PC-3 (cell line): ENCODE results near the gene KRR1. TPM values are rescaled to one million over a fixed set of nuclear protein-coding genes. Genes with fewer than 3 reads are reported as not detected.

ENCODE experiments used
- ATAC-seq: fragments of 200-7000 bp; cut with Tn5 transposase; 2 replicates; pipeline ENCODE4 v1.9.1; 2020; ENCODE audit warnings: mild to moderate bottlenecking, moderate library complexity
- BruUV-seq: library from RNA; stranded (reverse); fragments of 400-500 nt; replicated peaks from 2 replicates; lab custom pipeline; 2021; lab: Mats Ljungman, UMichigan
- CTCF ChIA-PET: fragments of 300-600 bp; sonication (Branson Sonifier 250); formaldehyde crosslinking; loops from one replicate; lab custom pipeline; 2022; ENCODE audit warnings: antibody characterized with exemption; lab: Charles Lee
- POLR2A ChIA-PET: fragments of 300-600 bp; sonication (Branson Sonifier 250); formaldehyde crosslinking; loops from one replicate; lab custom pipeline; 2022; ENCODE audit warnings: antibody characterized with exemption; ENCODE audit not compliant: unreplicated experiment; lab: Charles Lee
- DNase-seq: peaks from one replicate; pipeline ENCODE4 v3.0.0-alpha.2; 2015
- H2AFZ ChIP-seq: fragments of 300-600 bp; sonication (generic); 2 replicates; pipeline ENCODE4 v1.6.0; 2016; ENCODE audit warnings: antibody characterized with exemption, low read length
- H3F3A ChIP-seq: fragments of 300-600 bp; sonication (generic); one replicate; pipeline ENCODE4 v1.6.0; 2017; ENCODE audit warnings: antibody characterized with exemption, low read length, control low read depth, mild to moderate bottlenecking; ENCODE audit not compliant: unreplicated experiment
- H3K27ac ChIP-seq: fragments of 300-600 bp; sonication (generic); 2 replicates; pipeline ENCODE4 v1.5.1; 2016; ENCODE audit warnings: mild to moderate bottlenecking, low read length
- H3K27me3 ChIP-seq: fragments of 300-600 bp; sonication (generic); 2 replicates; pipeline ENCODE4 v1.6.1; 2016; ENCODE audit warnings: low read length, mixed read lengths
- H3K36me3 ChIP-seq: fragments of 300-600 bp; sonication (generic); 2 replicates; pipeline ENCODE4 v1.6.1; 2016; ENCODE audit warnings: low read depth, mixed run types, low read length, mixed read lengths
- H3K4me1 ChIP-seq: fragments of 300-600 bp; sonication (generic); 2 replicates; pipeline ENCODE4 v1.5.1; 2016; ENCODE audit warnings: low read length; ENCODE audit not compliant: insufficient read depth
- H3K4me2 ChIP-seq: fragments of 300-600 bp; sonication (generic); 2 replicates; pipeline ENCODE4 v1.6.0; 2016; ENCODE audit warnings: low read length
- H3K4me3 ChIP-seq: fragments of 300-600 bp; sonication (generic); 2 replicates; pipeline ENCODE4 v1.5.1; 2016; ENCODE audit warnings: mild to moderate bottlenecking, low read length, mixed read lengths
- H3K79me2 ChIP-seq: fragments of 300-600 bp; sonication (generic); 2 replicates; pipeline ENCODE4 v1.6.1; 2017; ENCODE audit warnings: low read length, mixed read lengths
- H3K9ac ChIP-seq: fragments of 300-600 bp; sonication (generic); 2 replicates; pipeline ENCODE4 v1.6.0; 2016; ENCODE audit warnings: mild to moderate bottlenecking, low read length
- H3K9me2 ChIP-seq: fragments of 300-600 bp; sonication (generic); replicated peaks from 2 replicates; pipeline ENCODE4 v1.6.1; 2016; ENCODE audit warnings: mixed run types, low read length, mixed read lengths
- H3K9me3 ChIP-seq: fragments of 300-600 bp; sonication (generic); 2 replicates; pipeline ENCODE4 v1.6.1; 2016; ENCODE audit warnings: low read length, mixed read lengths
- H4K20me1 ChIP-seq: fragments of 300-600 bp; sonication (generic); 2 replicates; pipeline ENCODE4 v1.6.1; 2016; ENCODE audit warnings: low read length, mixed read lengths
- CTCF ChIP-seq: fragments of 300-600 bp; sonication (generic); conservative IDR thresholded peaks from 2 replicates; pipeline ENCODE4 v1.5.1; 2017; ENCODE audit warnings: antibody characterized with exemption, low read depth, mild to moderate bottlenecking, low read length
- EZH2 ChIP-seq: fragments of 300-600 bp; sonication (generic); IDR thresholded peaks from one replicate; pipeline ENCODE4 v1.6.1; 2017; ENCODE audit warnings: antibody characterized with exemption, mild to moderate bottlenecking, low read length; ENCODE audit not compliant: unreplicated experiment
- EZH2phosphoT487 ChIP-seq: fragments of 300-600 bp; sonication (generic); IDR thresholded peaks from 2 replicates; pipeline ENCODE4 v1.6.1; 2018; ENCODE audit warnings: mild to moderate bottlenecking, antibody characterized with exemption, low read length, borderline replicate concordance
- intact Hi-C: fragments of 100-400 bp; cut with micrococcal nuclease; formaldehyde crosslinking; loops from 2 replicates; pipeline ENCODE4 v1.9.0; 2023
- total RNA-seq: library from RNA; depleted of rRNA; stranded (reverse); fragments of >200 nt; gene quantifications from 2 replicates; pipeline ENCODE4 v1.2.3, GENCODE V29; 2014

KRR1 gene
- total RNA-seq, 1 experiment from 2014 or later: 68.4 TPM

GRCh38 chr12:75553836-75554555 is 42.6 kb upstream of the KRR1 start:
- no peaks in the 10 kb centered on the region for H4K20me1 ChIP-seq
- H3F3A ChIP-seq: no peaks in the 10 kb centered on the region
- H3K9ac ChIP-seq: no peak overlapping the region
- ChIA-PET POLR2A (no interaction called here), CTCF (interaction anchor here (0.6 kb wide), 1 partner anchor 891 kb away, joined by 4 read pairs; no protein-coding TSS in a partner anchor)
- intact Hi-C loops: no loop called here
- TF ChIP-seq CTCF (no peak), EZH2phosphoT487 (no peak), EZH2 (no peak)
- BruUV-seq: no TSS peak
- H3K27ac ChIP-seq: no peak overlapping the region
- no peak overlapping the region for H2AFZ ChIP-seq
- H3K9me3 ChIP-seq: no peaks in the 10 kb centered on the region
- H3K27me3 ChIP-seq: no peaks in the 10 kb centered on the region
- H3K36me3 ChIP-seq: no peaks in the 10 kb centered on the region
- no peaks in the 10 kb centered on the region for H3K9me2 ChIP-seq
- H3K4me1 ChIP-seq: peaks cover 13% of the 10 kb centered on the region
- no peak overlapping the region for H3K4me2 ChIP-seq
- no peak overlapping the region for H3K4me3 ChIP-seq
- ATAC-seq (no peak), DNase-seq (no peak)
- no peaks in the 10 kb centered on the region for H3K79me2 ChIP-seq

GRCh38 chr12:75553398-75553797 is 42.0 kb upstream of the KRR1 start:
- Histone ChIP-seq H4K20me1 (no peaks in the 10 kb centered on the region), H3K27me3 (no peaks in the 10 kb centered on the region), H3K27ac (no peak overlapping the region), H3K9ac (no peak overlapping the region), H3K9me2 (no peaks in the 10 kb centered on the region), H3K4me3 (no peak overlapping the region), H3K36me3 (no peaks in the 10 kb centered on the region), H2AFZ (no peak overlapping the region), H3K9me3 (no peaks in the 10 kb centered on the region), H3K79me2 (no peaks in the 10 kb centered on the region), H3K4me1 (peaks cover 16% of the 10 kb centered on the region), H3K4me2 (no peak overlapping the region), H3F3A (no peaks in the 10 kb centered on the region)
- no TSS peak for BruUV-seq
- CTCF ChIA-PET: no interaction called here
- ATAC-seq: no peak
- DNase-seq: no peak
- intact Hi-C loops: no loop called here
- POLR2A ChIA-PET: no interaction called here
- TF ChIP-seq EZH2phosphoT487: no peak
- no peak for TF ChIP-seq EZH2
- TF ChIP-seq CTCF: no peak

GRCh38 chr12:75551477-75551876 is 40.1 kb upstream of the KRR1 start:
- ChIA-PET CTCF (interaction anchor here (0.6 kb wide), 1 partner anchor 193 kb away, joined by 3 read pairs; no protein-coding TSS in a partner anchor), POLR2A (no interaction called here)
- Histone ChIP-seq H3K27ac (no peak overlapping the region), H3K9me2 (no peaks in the 10 kb centered on the region), H3K4me3 (no peak overlapping the region), H3F3A (no peaks in the 10 kb centered on the region), H2AFZ (no peak overlapping the region), H4K20me1 (no peaks in the 10 kb centered on the region), H3K36me3 (no peaks in the 10 kb centered on the region), H3K9me3 (no peaks in the 10 kb centered on the region), H3K4me1 (peaks cover 11% of the 10 kb centered on the region), H3K4me2 (no peak overlapping the region), H3K79me2 (no peaks in the 10 kb centered on the region), H3K9ac (no peak overlapping the region), H3K27me3 (no peaks in the 10 kb centered on the region)
- BruUV-seq: no TSS peak
- TF ChIP-seq EZH2: no peak
- no peak for DNase-seq
- no peak for ATAC-seq
- intact Hi-C loops: no loop called here
